ENCODE results near the gene APOL3.
"Not testable (repeated sequence)": the region's sequence is repeated elsewhere in the genome, so short reads cannot be mapped to it uniquely, and the experiment has no call there.

GRCh38 chr22:36120621-36121351 is 39.8 kb downstream of the APOL3 start:
- TF ChIP-seq POLR2A, CTCF (IDR thresholded peaks at IDR 0.05): not testable (repeated sequence)

Data from uterus (tissue), 2 donors.